GM12873 (cell line): ENCODE results near the gene EMP3.
A peak's percentile ranks its signal among the peaks of the same experiment; 100 is the strongest.

Experiments used
- CTCF ChIP-seq: IDR thresholded peaks from 2 replicates; pipeline ENCODE4 v1.5.1; 2012; ENCODE audit warnings: low read depth, mild to moderate bottlenecking, moderate library complexity, low read length, control low read depth; ENCODE audit not compliant: insufficient read depth; ENCODE audit errors: missing control alignments

EMP3 gene

GRCh38 chr19:48342414-48342738, 17.0 kb downstream of the EMP3 start:
- TF ChIP-seq CTCF: no peak

GRCh38 chr19:48342841-48343540, 17.6 kb downstream of the EMP3 start:
- no peak for TF ChIP-seq CTCF

GRCh38 chr19:48344892-48345291, 19.5 kb downstream of the EMP3 start:
- no peak for TF ChIP-seq CTCF

- no peak for TF ChIP-seq CTCF
These were observed 20.8 kb downstream of the EMP3 start for GRCh38 chr19:48346191-48346590.

GRCh38 chr19:48348045-48348444, 22.7 kb downstream of the EMP3 start:
- no peak for TF ChIP-seq CTCF

GRCh38 chr19:48348737-48349136, 23.4 kb downstream of the EMP3 start:
- TF ChIP-seq CTCF: no peak

GRCh38 chr19:48350856-48351255, 25.5 kb downstream of the EMP3 start:
- no peak for TF ChIP-seq CTCF

GRCh38 chr19:48351341-48351752, 26.0 kb downstream of the EMP3 start:
- TF ChIP-seq CTCF: peak; percentile 93
